ENCODE data around the gene GANAB.

DNA sequence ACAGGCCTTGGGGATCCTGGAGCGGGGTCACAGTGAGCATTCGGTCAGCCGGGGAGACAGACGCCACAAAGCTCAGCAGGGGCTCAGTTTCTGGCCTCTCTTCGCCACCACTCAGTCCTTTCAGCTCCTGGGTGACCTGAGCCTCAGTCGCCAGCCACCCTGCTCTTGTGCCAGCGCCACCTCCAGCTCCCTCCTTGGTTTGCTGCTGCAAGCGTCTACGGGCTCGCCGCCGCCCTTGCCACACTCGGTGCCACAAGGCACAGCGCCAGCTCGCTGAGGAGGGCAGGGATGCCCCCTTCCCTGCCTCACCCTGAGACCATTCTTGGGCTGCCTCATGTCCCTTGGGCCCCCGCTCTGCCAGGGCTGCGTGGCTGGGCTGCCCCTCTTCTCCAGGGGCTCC is 71.3 kb downstream of the GANAB start:
- no peak for TF ChIP-seq MAZ (IDR thresholded peaks at IDR 0.05; ENCODE audit: borderline replicate concordance, low read depth, low read length)
- TF ChIP-seq, protein P1, sequence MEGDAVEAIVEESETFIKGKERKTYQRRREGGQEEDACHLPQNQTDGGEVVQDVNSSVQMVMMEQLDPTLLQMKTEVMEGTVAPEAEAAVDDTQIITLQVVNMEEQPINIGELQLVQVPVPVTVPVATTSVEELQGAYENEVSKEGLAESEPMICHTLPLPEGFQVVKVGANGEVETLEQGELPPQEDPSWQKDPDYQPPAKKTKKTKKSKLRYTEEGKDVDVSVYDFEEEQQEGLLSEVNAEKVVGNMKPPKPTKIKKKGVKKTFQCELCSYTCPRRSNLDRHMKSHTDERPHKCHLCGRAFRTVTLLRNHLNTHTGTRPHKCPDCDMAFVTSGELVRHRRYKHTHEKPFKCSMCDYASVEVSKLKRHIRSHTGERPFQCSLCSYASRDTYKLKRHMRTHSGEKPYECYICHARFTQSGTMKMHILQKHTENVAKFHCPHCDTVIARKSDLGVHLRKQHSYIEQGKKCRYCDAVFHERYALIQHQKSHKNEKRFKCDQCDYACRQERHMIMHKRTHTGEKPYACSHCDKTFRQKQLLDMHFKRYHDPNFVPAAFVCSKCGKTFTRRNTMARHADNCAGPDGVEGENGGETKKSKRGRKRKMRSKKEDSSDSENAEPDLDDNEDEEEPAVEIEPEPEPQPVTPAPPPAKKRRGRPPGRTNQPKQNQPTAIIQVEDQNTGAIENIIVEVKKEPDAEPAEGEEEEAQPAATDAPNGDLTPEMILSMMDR (conservative IDR thresholded peaks at IDR 0.05; ENCODE audit: low read depth, low read length) = no peak
- no peak for TF ChIP-seq POLR2A (IDR thresholded peaks at IDR 0.05; ENCODE audit: low read depth, low read length)
- TF ChIP-seq RAD21 (IDR thresholded peaks at IDR 0.05; ENCODE audit: low read length) = no peak
- TF ChIP-seq, protein P2, sequence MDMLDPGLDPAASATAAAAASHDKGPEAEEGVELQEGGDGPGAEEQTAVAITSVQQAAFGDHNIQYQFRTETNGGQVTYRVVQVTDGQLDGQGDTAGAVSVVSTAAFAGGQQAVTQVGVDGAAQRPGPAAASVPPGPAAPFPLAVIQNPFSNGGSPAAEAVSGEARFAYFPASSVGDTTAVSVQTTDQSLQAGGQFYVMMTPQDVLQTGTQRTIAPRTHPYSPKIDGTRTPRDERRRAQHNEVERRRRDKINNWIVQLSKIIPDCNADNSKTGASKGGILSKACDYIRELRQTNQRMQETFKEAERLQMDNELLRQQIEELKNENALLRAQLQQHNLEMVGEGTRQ (IDR thresholded peaks at IDR 0.05; ENCODE audit: low read depth, low read length) = no peak
- no peak for TF ChIP-seq MAFK (IDR thresholded peaks at IDR 0.05; ENCODE audit: low read depth, low read length)
- TF ChIP-seq, protein P3, sequence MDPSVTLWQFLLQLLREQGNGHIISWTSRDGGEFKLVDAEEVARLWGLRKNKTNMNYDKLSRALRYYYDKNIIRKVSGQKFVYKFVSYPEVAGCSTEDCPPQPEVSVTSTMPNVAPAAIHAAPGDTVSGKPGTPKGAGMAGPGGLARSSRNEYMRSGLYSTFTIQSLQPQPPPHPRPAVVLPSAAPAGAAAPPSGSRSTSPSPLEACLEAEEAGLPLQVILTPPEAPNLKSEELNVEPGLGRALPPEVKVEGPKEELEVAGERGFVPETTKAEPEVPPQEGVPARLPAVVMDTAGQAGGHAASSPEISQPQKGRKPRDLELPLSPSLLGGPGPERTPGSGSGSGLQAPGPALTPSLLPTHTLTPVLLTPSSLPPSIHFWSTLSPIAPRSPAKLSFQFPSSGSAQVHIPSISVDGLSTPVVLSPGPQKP (IDR thresholded peaks at IDR 0.05; ENCODE audit: borderline replicate concordance, low read depth, low read length) = no peak
- no peak for TF ChIP-seq MXI1 (IDR thresholded peaks at IDR 0.05; ENCODE audit: borderline replicate concordance, low read depth, low read length)
- no peak for TF ChIP-seq NFE2L2 (IDR thresholded peaks at IDR 0.05; ENCODE audit: low read depth, low read length)
